IMR-90 (cell line): ENCODE data around the gene NKIRAS1. TPM values are rescaled to one million over a fixed set of nuclear protein-coding genes. Genes with fewer than 3 reads are reported as not detected.

Experiments used
- ATAC-seq: fragments of 200-7000 bp; cut with Tn5 transposase; 2 replicates; pipeline ENCODE4 v1.9.1; 2020; ENCODE audit warnings: low read depth, mild to moderate bottlenecking, moderate library complexity
- BruUV-seq: library from RNA; stranded (reverse); fragments of 400-500 nt; replicated peaks from 2 replicates; lab custom pipeline; 2021; lab: Mats Ljungman, UMichigan
- CTCF ChIA-PET: fragments of 300-600 bp; formaldehyde crosslinking; extraction: SDS; loops from one replicate; lab custom pipeline; 2021; ENCODE audit warnings: antibody characterized with exemption; lab: Yijun Ruan, JAX
- POLR2A ChIA-PET: fragments of 300-600 bp; sonication (Branson Sonifier 250); formaldehyde crosslinking; loops from one replicate; lab custom pipeline; 2022; ENCODE audit warnings: antibody characterized with exemption; ENCODE audit not compliant: unreplicated experiment; lab: Charles Lee
- DNase-seq: peaks from one replicate; pipeline ENCODE4 v3.0.0; 2013
- H2AFZ ChIP-seq: replicated peaks from 2 replicates; pipeline ENCODE3; 2013; ENCODE audit warnings: low read length, mild to moderate bottlenecking; ENCODE audit not compliant: poor library complexity
- H2AK5ac ChIP-seq: 2 replicates; pipeline ENCODE4 v1.6.1; 2013; ENCODE audit warnings: low read depth, low read length, inconsistent platforms
- H2AK9ac ChIP-seq: replicated peaks from 2 replicates; pipeline ENCODE3; 2013; ENCODE audit warnings: mild to moderate bottlenecking, low read depth, low read length, moderate library complexity; ENCODE audit not compliant: poor library complexity
- H2BK120ac ChIP-seq: 2 replicates; pipeline ENCODE4 v1.6.1; 2013; ENCODE audit warnings: low read depth, low read length, inconsistent platforms
- H2BK15ac ChIP-seq: 3 replicates; pipeline ENCODE4 v1.6.1; 2013; ENCODE audit warnings: low read depth, low read length, inconsistent platforms
- H2BK20ac ChIP-seq: 2 replicates; pipeline ENCODE4 v1.6.1; 2013; ENCODE audit warnings: low read depth, mild to moderate bottlenecking, inconsistent platforms, low read length, moderate library complexity
- H2BK5ac ChIP-seq: 2 replicates; pipeline ENCODE4 v1.6.1; 2013; ENCODE audit warnings: mild to moderate bottlenecking, low read depth, low read length, inconsistent platforms; ENCODE audit not compliant: poor library complexity, severe bottlenecking
- H3K14ac ChIP-seq: replicated peaks from 2 replicates; pipeline ENCODE4 v1.6.1; 2013; ENCODE audit warnings: low read depth, low read length, inconsistent platforms
- H3K18ac ChIP-seq: 2 replicates; pipeline ENCODE4 v1.6.1; 2013; ENCODE audit warnings: low read depth, low read length, control low read depth
- H3K23ac ChIP-seq: 2 replicates; pipeline ENCODE4 v1.6.1; 2013; ENCODE audit warnings: low read depth, low read length, inconsistent platforms
- H3K27ac ChIP-seq: 2 replicates; pipeline ENCODE4 v1.5.1; 2013; ENCODE audit warnings: mild to moderate bottlenecking, control low read depth, low read length; ENCODE audit not compliant: insufficient read depth
- H3K27me3 ChIP-seq: 2 replicates; pipeline ENCODE4 v1.6.1; 2013; ENCODE audit warnings: low read length; ENCODE audit not compliant: control insufficient read depth, insufficient read depth
- H3K36me3 ChIP-seq: 2 replicates; pipeline ENCODE4 v1.6.1; 2013; ENCODE audit warnings: low read length, mixed read lengths; ENCODE audit not compliant: control insufficient read depth, insufficient read depth
- H3K4ac ChIP-seq: 2 replicates; pipeline ENCODE4 v1.6.1; 2013; ENCODE audit warnings: low read depth, low read length, inconsistent platforms
- H3K4me1 ChIP-seq: 2 replicates; pipeline ENCODE4 v1.6.1; 2013; ENCODE audit warnings: low read length, mixed read lengths; ENCODE audit not compliant: control insufficient read depth, insufficient read depth
- H3K4me2 ChIP-seq: 2 replicates; pipeline ENCODE4 v1.6.1; 2013; ENCODE audit warnings: low read depth, mild to moderate bottlenecking, control low read depth, low read length, moderate library complexity
- H3K4me3 ChIP-seq: 2 replicates; pipeline ENCODE4 v1.5.1; 2013; ENCODE audit warnings: low read depth, mild to moderate bottlenecking, control low read depth, low read length, moderate library complexity; ENCODE audit not compliant: insufficient read depth
- H3K56ac ChIP-seq: 2 replicates; pipeline ENCODE4 v1.6.1; 2013; ENCODE audit warnings: low read length, inconsistent platforms; ENCODE audit not compliant: insufficient read depth; ENCODE audit errors: extremely low read depth
- H3K79me1 ChIP-seq, 2 experiments: 2 replicates each; pipeline ENCODE4 v1.6.1; 2013; ENCODE audit warnings: low read length in 2 of 2, inconsistent platforms in 1 of 2, low read depth in 1 of 2
- H3K9ac ChIP-seq: 2 replicates; pipeline ENCODE4 v1.6.1; 2013; ENCODE audit warnings: low read depth, low read length, control low read depth
- H3K9me1 ChIP-seq: 2 replicates; pipeline ENCODE4 v1.6.1; 2013; ENCODE audit warnings: low read length, inconsistent platforms; ENCODE audit not compliant: insufficient read depth
- H3K9me3 ChIP-seq: 2 replicates; pipeline ENCODE4 v1.6.1; 2013; ENCODE audit warnings: low read length; ENCODE audit not compliant: control insufficient read depth, insufficient read depth
- H4K20me1 ChIP-seq: 2 replicates; pipeline ENCODE4 v1.6.1; 2013; ENCODE audit warnings: low read length, inconsistent platforms; ENCODE audit not compliant: insufficient read depth
- H4K5ac ChIP-seq: 2 replicates; pipeline ENCODE4 v1.6.1; 2013; ENCODE audit warnings: mild to moderate bottlenecking, low read depth, low read length, control low read depth
- H4K8ac ChIP-seq, 2 experiments: 2 replicates each; pipeline ENCODE4 v1.6.1; 2013; ENCODE audit warnings: low read depth in 2 of 2, low read length in 2 of 2, control low read depth in 1 of 2, inconsistent platforms in 1 of 2
- H4K91ac ChIP-seq: 2 replicates; pipeline ENCODE4 v1.6.1; 2013; ENCODE audit warnings: low read depth, low read length, inconsistent platforms; ENCODE audit not compliant: insufficient read depth
- BHLHE40 ChIP-seq: fragments of 150-350 bp; IDR thresholded peaks from 2 replicates; pipeline ENCODE4 v1.6.1; 2016; ENCODE audit warnings: mild to moderate bottlenecking, low read depth, low read length
- CEBPB ChIP-seq: IDR thresholded peaks from 2 replicates; pipeline ENCODE4 v1.6.1; 2012; ENCODE audit warnings: low read depth, low read length, improper control_type of control experiment
- CHD1 ChIP-seq: IDR thresholded peaks from 2 replicates; pipeline ENCODE4 v1.6.1; 2012; ENCODE audit warnings: low read depth, low read length, improper control_type of control experiment
- CTCF ChIP-seq: conservative IDR thresholded peaks from 2 replicates; pipeline ENCODE4 v1.5.1; 2012; ENCODE audit warnings: mild to moderate bottlenecking, low read depth, low read length, improper control_type of control experiment
- ELK1 ChIP-seq: fragments of 150-350 bp; IDR thresholded peaks from 2 replicates; pipeline ENCODE4 v1.6.1; 2016; ENCODE audit warnings: low read depth, mild to moderate bottlenecking, low read length, moderate library complexity, borderline replicate concordance
- FOS ChIP-seq: fragments of 150-350 bp; IDR thresholded peaks from 2 replicates; pipeline ENCODE4 v1.6.1; 2016; ENCODE audit warnings: low read depth, low read length
- MAFK ChIP-seq: IDR thresholded peaks from 2 replicates; pipeline ENCODE4 v1.6.1; 2012; ENCODE audit warnings: low read depth, low read length, improper control_type of control experiment
- MAZ ChIP-seq: IDR thresholded peaks from 2 replicates; pipeline ENCODE4 v1.6.1; 2012; ENCODE audit warnings: low read depth, mild to moderate bottlenecking, low read length, improper control_type of control experiment, moderate library complexity, borderline replicate concordance
- MXI1 ChIP-seq: IDR thresholded peaks from 2 replicates; pipeline ENCODE4 v1.6.1; 2012; ENCODE audit warnings: low read depth, mild to moderate bottlenecking, low read length, moderate library complexity, borderline replicate concordance
- NFE2L2 ChIP-seq: fragments of 150-350 bp; IDR thresholded peaks from 2 replicates; pipeline ENCODE4 v1.6.1; 2016; ENCODE audit warnings: low read depth, mild to moderate bottlenecking, low read length
- POLR2A ChIP-seq: IDR thresholded peaks from 2 replicates; pipeline ENCODE4 v1.6.1; 2012; ENCODE audit warnings: mild to moderate bottlenecking, low read depth, low read length
- RAD21 ChIP-seq: IDR thresholded peaks from 2 replicates; pipeline ENCODE4 v1.6.1; 2012; ENCODE audit warnings: low read length, improper control_type of control experiment
- RCOR1 ChIP-seq: IDR thresholded peaks from 2 replicates; pipeline ENCODE4 v1.6.1; 2012; ENCODE audit warnings: mild to moderate bottlenecking, low read length, improper control_type of control experiment; ENCODE audit not compliant: insufficient replicate concordance
- RFX5 ChIP-seq: IDR thresholded peaks from 2 replicates; pipeline ENCODE4 v1.8.0; 2012; ENCODE audit warnings: low read depth, mild to moderate bottlenecking, low read length, moderate library complexity
- SMC3 ChIP-seq: fragments of 150-350 bp; IDR thresholded peaks from 2 replicates; pipeline ENCODE4 v1.6.1; 2016; ENCODE audit warnings: low read depth, mild to moderate bottlenecking, antibody characterized with exemption, low read length, moderate library complexity
- WGBS, 2 experiments: methylation state at CpG; one replicate each; pipeline versions ENCODE4 v1.1.5 to v1.1.7; 2013; ENCODE audit warnings: missing lambda C conversion rate in 2 of 2; ENCODE audit not compliant: insufficient read length in 1 of 2; ENCODE audit errors: extremely low coverage in 2 of 2; 5-methylcytosine and 5-hydroxymethylcytosine counted together
- dilution Hi-C: fragments of 300-500 bp; cut with HindIII; formaldehyde crosslinking; loops from one replicate; pipeline ENCODE4 v1.14.3; 2018; ENCODE audit warnings: low sequenced_read_pairs; ENCODE audit not compliant: unreplicated experiment
- in situ Hi-C: fragments of 300-500 bp; cut with MboI; formaldehyde crosslinking; loops from 3 replicates; pipeline ENCODE4 v1.14.3; 2019; ENCODE audit warnings: low sequenced_read_pairs, inconsistent platforms, mixed read lengths
- intact Hi-C: fragments of 100-400 bp; cut with micrococcal nuclease; formaldehyde crosslinking; loops from 2 replicates; pipeline ENCODE4 v1.10.0; 2022
- polyA plus RNA-seq, 3 experiments: library from polyadenylated mRNA; depleted of rRNA; stranded (reverse); fragments of >200 nt; gene quantifications; 2 replicates each; pipeline ENCODE4 v1.2.3, GENCODE V29; 2012; ENCODE audit warnings: low replicate concordance in 1 of 3
- total RNA-seq: library from RNA; depleted of rRNA; stranded (reverse); fragments of >200 nt; gene quantifications from 2 replicates; pipeline ENCODE4 v1.2.3, GENCODE V29; 2012
- TF ChIP-seq, protein P1 (sequence below): fragments of 150-350 bp; IDR thresholded peaks from 2 replicates; pipeline ENCODE4 v1.6.1; 2017; ENCODE audit warnings: mild to moderate bottlenecking, antibody characterized with exemption, low read length, low read depth

Gene NKIRAS1
- total and polyA plus RNA-seq, 2 of the 4 experiments (the other 2 are of a cell fraction): 6.1 to 6.8 TPM

DNA sequence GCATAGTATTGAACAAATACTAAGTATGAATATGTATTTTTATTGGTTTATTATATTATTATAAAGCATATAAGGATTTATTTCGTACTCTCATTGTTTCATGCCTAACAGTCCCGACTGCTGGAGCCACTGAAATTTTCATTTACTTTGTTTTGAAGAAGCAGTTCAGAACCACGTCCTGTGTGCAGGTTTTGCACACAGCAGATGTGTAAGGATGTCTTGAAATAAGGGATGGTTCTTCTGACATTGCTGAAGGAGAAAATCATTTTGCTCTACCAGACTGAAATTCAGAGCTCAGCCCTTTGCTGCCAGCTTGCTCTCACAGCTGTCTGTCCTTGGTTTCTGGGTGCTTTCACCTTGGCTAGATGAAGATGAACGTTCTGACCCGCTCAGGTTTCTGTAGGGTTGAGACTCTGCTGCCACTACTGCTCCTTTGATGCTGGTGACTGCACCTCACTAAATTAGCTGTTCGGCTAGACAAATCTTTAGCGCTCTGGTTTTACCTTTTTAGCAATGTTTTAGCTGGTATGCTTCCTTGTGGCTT, 56.9 kb downstream of the NKIRAS1 start:
- no peak overlapping the region for H2AK5ac ChIP-seq
- DNase-seq: no peak
- peaks cover 20% of the 10 kb centered on the region for H3K9me1 ChIP-seq
- H4K20me1 ChIP-seq: peaks cover 66% of the 10 kb centered on the region
- H2AK9ac ChIP-seq: no peak overlapping the region
- H3K27ac ChIP-seq: no peak overlapping the region
- no peak overlapping the region for H3K9ac ChIP-seq
- no peak overlapping the region for H3K4me2 ChIP-seq
- intact Hi-C loops: no loop called here
- H2AFZ ChIP-seq: no peak overlapping the region
- no peak overlapping the region for H4K91ac ChIP-seq
- H3K4me3 ChIP-seq: no peak overlapping the region
- no peak overlapping the region for H4K8ac ChIP-seq
- in situ Hi-C loops: no loop called here
- no peaks in the 10 kb centered on the region for H3K27me3 ChIP-seq
- 100% methylated on average over 1 of the region's 7 CpGs; no CpG with 5 or more reads in 1 of the 2 experiments for WGBS, 2 experiments
- no peak overlapping the region for H3K23ac ChIP-seq
- no peak for ATAC-seq
- no peak overlapping the region for H3K18ac ChIP-seq
- H3K9me3 ChIP-seq: no peaks in the 10 kb centered on the region
- POLR2A ChIA-PET: no interaction called here
- no peak overlapping the region for H2BK120ac ChIP-seq
- TF ChIP-seq RFX5: no peak
- TF ChIP-seq FOS: no peak
- no peak for TF ChIP-seq POLR2A
- no peak for TF ChIP-seq CTCF
- TF ChIP-seq, protein P1, sequence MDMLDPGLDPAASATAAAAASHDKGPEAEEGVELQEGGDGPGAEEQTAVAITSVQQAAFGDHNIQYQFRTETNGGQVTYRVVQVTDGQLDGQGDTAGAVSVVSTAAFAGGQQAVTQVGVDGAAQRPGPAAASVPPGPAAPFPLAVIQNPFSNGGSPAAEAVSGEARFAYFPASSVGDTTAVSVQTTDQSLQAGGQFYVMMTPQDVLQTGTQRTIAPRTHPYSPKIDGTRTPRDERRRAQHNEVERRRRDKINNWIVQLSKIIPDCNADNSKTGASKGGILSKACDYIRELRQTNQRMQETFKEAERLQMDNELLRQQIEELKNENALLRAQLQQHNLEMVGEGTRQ: no peak
- TF ChIP-seq MAFK: no peak
- no peak for TF ChIP-seq BHLHE40
- no peak for TF ChIP-seq NFE2L2
- TF ChIP-seq MXI1: no peak
- no peak for TF ChIP-seq CEBPB
- TF ChIP-seq RCOR1: no peak
- TF ChIP-seq MAZ: no peak
- TF ChIP-seq CHD1: no peak
- no peak for TF ChIP-seq SMC3
- TF ChIP-seq RAD21: no peak
- no peak for TF ChIP-seq ELK1
- peaks cover 17 to 72% of the 10 kb centered on the region in 2 experiments for H3K79me1 ChIP-seq
- CTCF ChIA-PET: no interaction called here
- no peak overlapping the region for H2BK5ac ChIP-seq
- dilution Hi-C loops: no loop called here
- peaks cover 16% of the 10 kb centered on the region for H3K4me1 ChIP-seq
- H2BK15ac ChIP-seq: no peak overlapping the region
- H3K4ac ChIP-seq: no peak overlapping the region
- H2BK20ac ChIP-seq: no peak overlapping the region
- H4K5ac ChIP-seq: no peak overlapping the region
- H3K36me3 ChIP-seq: peaks cover 3% of the 10 kb centered on the region; the same call in 1 of the 2 replicates
- no peak overlapping the region for H3K56ac ChIP-seq
- H3K14ac ChIP-seq: no peak overlapping the region
- no TSS peak for BruUV-seq
